GM19023 (cell line): ENCODE data around the gene MRPL2.
A peak's percentile ranks its signal among the peaks of the same experiment; 100 is the strongest.
"Not testable (repeated sequence)": the region's sequence is repeated elsewhere in the genome, so short reads cannot be mapped to it uniquely, and the experiment has no call there.

Source experiments
- ATAC-seq: cut with Tn5 transposase; IDR thresholded peaks from one replicate; pipeline ENCODE4 v1.9.1; 2021; ENCODE audit warnings: mild to moderate bottlenecking, moderate library complexity; ENCODE audit not compliant: unreplicated experiment

The MRPL2 gene

GRCh38 chr6:43053545-43054205, 5.6 kb downstream of the MRPL2 start, which contains the start of gene CUL7:
Gene CUL7 (minus strand): TSS chr6:43053851. CDS start chr6:43052788, 1,063 bp downstream.
- ATAC-seq = peak; percentile 90

GRCh38 chr6:43052842-43053544, 6.2 kb downstream of the MRPL2 start:
- ATAC-seq = peak; percentile 17

- no peak for ATAC-seq
Measured at GRCh38 chr6:43052225-43052841, 6.9 kb downstream of the MRPL2 start.

- ATAC-seq = no peak
Measured at GRCh38 chr6:43050981-43051380, 8.3 kb downstream of the MRPL2 start.

- ATAC-seq = no peak
Measured at GRCh38 chr6:43047998-43048397, 11.2 kb downstream of the MRPL2 start.

- ATAC-seq = no peak
Measured at GRCh38 chr6:43045371-43045930, 13.8 kb downstream of the MRPL2 start.

GRCh38 chr6:43043310-43043709, 15.9 kb downstream of the MRPL2 start:
- ATAC-seq = no peak

GRCh38 chr6:43041475-43041874, 17.8 kb downstream of the MRPL2 start:
- not testable (repeated sequence) for ATAC-seq

- ATAC-seq = no peak
Measured at GRCh38 chr6:43040542-43041257, 18.5 kb downstream of the MRPL2 start.

GRCh38 chr6:43038727-43039126, 20.5 kb downstream of the MRPL2 start:
- ATAC-seq = no peak

- ATAC-seq = no peak
Measured at GRCh38 chr6:43037706-43038105, 21.5 kb downstream of the MRPL2 start.

GRCh38 chr6:43037197-43037596, 22.0 kb downstream of the MRPL2 start:
- ATAC-seq = no peak

GRCh38 chr6:43036712-43037111, 22.5 kb downstream of the MRPL2 start:
- no peak for ATAC-seq

GRCh38 chr6:43035495-43036194, 23.6 kb downstream of the MRPL2 start:
- ATAC-seq = no peak

GRCh38 chr6:43034190-43034525, 25.1 kb downstream of the MRPL2 start:
- no peak for ATAC-seq

GRCh38 chr6:43033496-43034189, 25.6 kb downstream of the MRPL2 start:
- ATAC-seq = no peak

- ATAC-seq = no peak
Measured at GRCh38 chr6:43032326-43032725, 26.9 kb downstream of the MRPL2 start.

GRCh38 chr6:43029120-43029519, 30.1 kb downstream of the MRPL2 start:
- ATAC-seq = no peak

- no peak for ATAC-seq
Measured at GRCh38 chr6:43026365-43026764, 32.9 kb downstream of the MRPL2 start.

- no peak for ATAC-seq
Measured at GRCh38 chr6:43024436-43024835, 34.8 kb downstream of the MRPL2 start.
